CD4-positive, CD25-positive, alpha-beta regulatory T cell (primary cell): ENCODE data around the gene CTBP2. TPM values are rescaled to one million over a fixed set of nuclear protein-coding genes. Genes with fewer than 3 reads are reported as not detected.
"Not testable (repeated sequence)": the region's sequence is repeated elsewhere in the genome, so short reads cannot be mapped to it uniquely, and the experiment has no call there.

ENCODE experiments used
- ATAC-seq, 2 donors: fragments of 150-1000 bp; cut with Tn5 transposase; one replicate each; pipeline ENCODE4 v1.10.0; 2021; ENCODE audit warnings: low read depth in 2 of 2, moderate number of reproducible peaks in 2 of 2, moderate library complexity in 1 of 2
- DNase-seq, 3 donors: peaks; one replicate each; pipeline versions ENCODE4 v3.0.0 to v3.0.0-alpha.2; 2012 to 2022; ENCODE audit warnings: mixed read lengths in 1 of 3
- H3K27ac ChIP-seq: one replicate; pipeline ENCODE4 v1.7.0; 2013; ENCODE audit warnings: mild to moderate bottlenecking, low read length; ENCODE audit not compliant: insufficient read depth, poor library complexity, severe bottlenecking
- H3K27me3 ChIP-seq: one replicate; pipeline ENCODE4 v1.7.0; 2013; ENCODE audit warnings: low read length; ENCODE audit not compliant: control insufficient read depth, insufficient read depth
- H3K36me3 ChIP-seq: one replicate; pipeline ENCODE4 v1.7.0; 2013; ENCODE audit warnings: mild to moderate bottlenecking, low read length, moderate library complexity; ENCODE audit not compliant: control insufficient read depth, insufficient read depth
- H3K4me1 ChIP-seq: 2 replicates; pipeline ENCODE4 v1.7.0; 2013; ENCODE audit warnings: mild to moderate bottlenecking, low read length; ENCODE audit not compliant: insufficient read depth, control insufficient read depth, poor library complexity, severe bottlenecking
- H3K4me3 ChIP-seq: one replicate; pipeline ENCODE4 v1.7.0; 2013; ENCODE audit warnings: low read depth, mild to moderate bottlenecking, low read length, moderate library complexity
- H3K9me3 ChIP-seq, 2 experiments: 1 replicate in 1 of 2; 2 replicates in 1 of 2; pipeline ENCODE4 v1.7.0; 2013; ENCODE audit warnings: low read length in 2 of 2, mild to moderate bottlenecking in 1 of 2, moderate library complexity in 1 of 2; ENCODE audit not compliant: control insufficient read depth in 2 of 2
- H3K27ac Mint-ChIP-seq, 3 donors: one replicate each; pipeline ENCODE4 v1.8.0; 2020 to 2022; ENCODE audit warnings: mild to moderate bottlenecking in 3 of 3, mixed read lengths in 3 of 3, moderate library complexity in 2 of 3
- H3K27me3 Mint-ChIP-seq: one replicate; pipeline ENCODE4 v1.8.0; 2022; ENCODE audit warnings: mild to moderate bottlenecking, mixed read lengths
- H3K36me3 Mint-ChIP-seq: one replicate; pipeline ENCODE4 v1.8.0; 2020; ENCODE audit warnings: mixed read lengths
- H3K4me1 Mint-ChIP-seq, 4 donors: one replicate each; pipeline ENCODE4 v1.8.0; 2020 to 2022; ENCODE audit warnings: mixed read lengths in 4 of 4, mild to moderate bottlenecking in 1 of 4
- H3K4me3 Mint-ChIP-seq, 4 donors: one replicate each; pipeline ENCODE4 v1.8.0; 2020 to 2022; ENCODE audit warnings: mild to moderate bottlenecking in 4 of 4, mixed read lengths in 4 of 4, moderate library complexity in 3 of 4
- H3K9me3 Mint-ChIP-seq, 7 donors: one replicate each; pipeline ENCODE4 v1.8.0; 2020 to 2022; ENCODE audit warnings: mixed read lengths in 7 of 7, mild to moderate bottlenecking in 3 of 7, moderate library complexity in 2 of 7
- polyA plus RNA-seq, 4 donors: library from polyadenylated mRNA; unstranded; fragments of 300-500 nt; fragmentation: Illumina TruSeq; gene quantifications; one replicate each; pipeline ENCODE4 v1.2.3, GENCODE V29; 2021
- total RNA-seq: library from RNA; stranded (reverse); gene quantifications from one replicate; pipeline ENCODE4 v1.2.3, GENCODE V29; 2022

Gene CTBP2
- total and polyA plus RNA-seq, 5 donors from 2014 or later: 0.10 to 0.49 (median 0.13) TPM; not detected in 2

DNA sequence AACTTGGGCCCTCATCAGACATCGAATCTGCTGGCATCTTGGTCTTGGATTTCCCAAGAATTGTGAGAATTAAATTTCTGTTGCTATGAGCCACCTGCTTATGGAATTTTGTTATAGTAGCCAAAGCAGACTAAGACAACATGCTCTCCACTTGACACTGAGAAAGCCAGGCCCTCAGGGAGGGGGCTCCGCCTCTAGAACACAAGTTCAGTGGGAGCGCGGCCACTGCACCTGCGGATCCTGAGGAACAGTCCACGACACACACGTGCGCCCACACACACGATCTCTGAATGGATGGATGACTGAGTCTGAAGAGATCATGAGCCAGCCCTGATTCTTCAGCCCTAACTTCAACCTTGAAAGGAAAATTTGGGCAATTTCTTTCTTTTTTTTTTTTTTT lies 73.7 kb downstream of the CTBP2 start:
- ATAC-seq (no peak), DNase-seq (no peak)
- no peaks in the 10 kb centered on the region for H3K9me3 ChIP-seq
- Mint-ChIP-seq H3K27me3 (no peaks in the 10 kb centered on the region), H3K9me3 (peaks cover 0 to 1% (median 0%) of the 10 kb centered on the region in 7 donors), H3K36me3 (no peaks in the 10 kb centered on the region), H3K4me1 (no peaks in the 10 kb centered on the region), H3K27ac (no peak overlapping the region), H3K4me3 (no peak overlapping the region)
- H3K27ac ChIP-seq: no peak overlapping the region
- no peaks in the 10 kb centered on the region for H3K36me3 ChIP-seq
- H3K4me1 ChIP-seq: no peaks in the 10 kb centered on the region
- H3K27me3 ChIP-seq: no peaks in the 10 kb centered on the region
- no peak overlapping the region for H3K4me3 ChIP-seq

DNA sequence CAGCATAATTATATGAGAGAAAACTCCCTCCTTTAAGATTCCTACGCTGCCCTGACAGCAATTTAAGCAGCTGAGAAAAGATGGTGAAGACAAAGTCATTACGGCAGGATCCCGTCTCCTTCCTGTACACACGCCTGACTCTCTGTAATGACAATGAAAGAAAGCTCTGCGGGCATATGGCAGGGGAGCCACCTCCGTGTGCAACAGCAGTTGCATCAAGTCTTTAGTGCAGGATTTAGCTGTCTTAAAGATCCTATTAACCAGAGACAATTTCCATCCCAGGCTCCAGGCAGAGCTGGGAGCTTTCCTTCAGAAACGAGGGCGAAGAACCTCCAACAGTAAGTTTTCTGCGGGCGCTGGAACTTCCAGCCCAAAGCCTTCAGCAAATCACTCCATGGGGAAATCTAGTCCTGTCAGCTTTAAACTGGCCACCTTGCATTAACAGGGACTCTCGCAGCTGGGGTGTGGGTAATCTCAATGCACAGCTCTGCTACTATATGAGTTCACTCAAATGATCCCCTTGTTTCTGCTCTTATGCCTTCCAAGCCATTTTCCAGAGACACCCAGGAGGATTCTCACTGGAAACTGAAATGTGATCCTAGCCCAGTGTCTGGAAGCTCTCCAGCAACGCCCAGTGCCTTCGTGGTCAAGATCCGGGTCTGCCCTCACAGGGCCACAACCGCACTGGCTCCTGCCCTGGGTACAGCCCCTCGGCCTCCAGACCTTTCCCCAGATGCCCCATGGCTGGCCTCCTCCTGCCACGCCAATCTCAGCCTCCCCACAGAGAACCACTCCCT lies 74.9 kb downstream of the CTBP2 start:
- no peak overlapping the region for H3K4me3 ChIP-seq
- H3K4me3 Mint-ChIP-seq: no peak overlapping the region
- ATAC-seq: no peak
- no peaks in the 10 kb centered on the region for H3K4me1 ChIP-seq
- H3K36me3 ChIP-seq: no peaks in the 10 kb centered on the region
- H3K27ac Mint-ChIP-seq: no peak overlapping the region
- H3K9me3 Mint-ChIP-seq: peaks cover 0 to 1% (median 0%) of the 10 kb centered on the region in 7 donors
- H3K9me3 ChIP-seq: no peaks in the 10 kb centered on the region
- no peaks in the 10 kb centered on the region for H3K4me1 Mint-ChIP-seq
- H3K27me3 ChIP-seq: no peaks in the 10 kb centered on the region
- H3K27me3 Mint-ChIP-seq: no peaks in the 10 kb centered on the region
- no peaks in the 10 kb centered on the region for H3K36me3 Mint-ChIP-seq
- no peak overlapping the region for H3K27ac ChIP-seq
- DNase-seq: no peak

DNA sequence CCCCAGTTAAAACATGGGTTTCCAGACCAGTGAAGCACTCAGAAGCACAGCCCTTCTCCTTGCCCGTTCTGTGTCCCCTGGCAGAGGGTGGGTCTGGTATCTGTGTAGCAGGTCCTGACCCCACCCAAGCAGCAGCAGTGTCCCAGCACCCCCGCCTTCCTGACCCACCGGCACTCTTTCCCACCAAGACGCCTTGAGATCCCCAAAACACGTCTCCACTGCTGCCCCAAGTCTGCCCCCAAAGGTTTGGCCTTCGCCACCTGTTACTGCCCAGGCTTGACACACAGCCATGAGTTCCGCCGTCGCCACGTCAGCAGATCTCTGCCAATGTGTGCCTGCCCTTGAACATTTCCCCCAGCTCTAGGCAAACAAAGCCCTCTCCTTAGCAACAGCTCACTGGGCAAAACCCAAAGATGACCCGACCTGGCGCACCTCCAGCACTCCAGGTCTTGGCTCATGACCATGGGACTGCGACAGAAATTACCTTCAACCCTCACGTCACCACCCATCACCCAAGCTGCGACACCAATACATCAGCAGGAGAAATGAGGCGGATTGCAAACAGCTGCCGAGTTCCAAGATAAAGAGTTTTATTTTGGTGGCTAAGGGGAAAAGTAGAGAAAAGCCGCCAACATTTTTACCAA lies 75.6 kb downstream of the CTBP2 start:
- H3K9me3 Mint-ChIP-seq: peaks cover 0 to 1% (median 0%) of the 10 kb centered on the region in 7 donors

DNA sequence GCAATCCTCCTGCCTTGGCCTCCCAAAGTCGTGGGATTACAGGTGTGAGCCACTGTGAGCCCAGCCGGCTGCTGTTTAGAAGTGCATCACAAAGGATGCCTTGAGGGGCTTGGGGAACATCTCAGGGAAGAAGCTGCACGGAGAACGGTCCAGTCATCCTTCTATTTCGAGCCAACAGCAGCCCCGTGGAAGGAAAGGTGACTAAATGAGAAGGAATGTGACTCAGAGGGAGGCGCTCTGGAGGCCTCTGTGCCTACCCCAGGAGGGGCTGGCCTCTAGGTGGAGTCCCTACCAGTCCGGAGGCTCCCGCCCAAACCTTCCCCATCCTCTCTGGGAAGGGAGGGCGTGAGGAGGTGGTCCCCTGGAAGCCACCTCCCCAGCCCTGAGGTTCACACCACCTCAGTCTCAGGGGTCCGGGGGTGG lies 76.2 kb downstream of the CTBP2 start:
- no peak overlapping the region for H3K4me3 ChIP-seq
- no peaks in the 10 kb centered on the region for H3K4me1 ChIP-seq
- Mint-ChIP-seq H3K4me1 (no peaks in the 10 kb centered on the region), H3K27me3 (no peaks in the 10 kb centered on the region), H3K27ac (no peak overlapping the region), H3K36me3 (no peaks in the 10 kb centered on the region), H3K9me3 (peaks cover 0 to 1% (median 0%) of the 10 kb centered on the region in 7 donors), H3K4me3 (no peak overlapping the region)
- no peak overlapping the region for H3K27ac ChIP-seq
- no peak for DNase-seq
- H3K9me3 ChIP-seq: no peaks in the 10 kb centered on the region
- no peak for ATAC-seq
- no peaks in the 10 kb centered on the region for H3K27me3 ChIP-seq
- no peaks in the 10 kb centered on the region for H3K36me3 ChIP-seq

More for the DNA sequence above, 75.6 kb downstream of the CTBP2 start:
- Histone ChIP-seq H3K27me3 (no peaks in the 10 kb centered on the region), H3K9me3 (no peaks in the 10 kb centered on the region), H3K27ac (no peak overlapping the region), H3K4me3 (no peak overlapping the region), H3K36me3 (no peaks in the 10 kb centered on the region), H3K4me1 (no peaks in the 10 kb centered on the region)
- Mint-ChIP-seq H3K27me3 (no peaks in the 10 kb centered on the region), H3K4me3 (no peak overlapping the region), H3K4me1 (no peaks in the 10 kb centered on the region), H3K36me3 (no peaks in the 10 kb centered on the region), H3K27ac (no peak overlapping the region)
- ATAC-seq (no peak), DNase-seq (no peak)

DNA sequence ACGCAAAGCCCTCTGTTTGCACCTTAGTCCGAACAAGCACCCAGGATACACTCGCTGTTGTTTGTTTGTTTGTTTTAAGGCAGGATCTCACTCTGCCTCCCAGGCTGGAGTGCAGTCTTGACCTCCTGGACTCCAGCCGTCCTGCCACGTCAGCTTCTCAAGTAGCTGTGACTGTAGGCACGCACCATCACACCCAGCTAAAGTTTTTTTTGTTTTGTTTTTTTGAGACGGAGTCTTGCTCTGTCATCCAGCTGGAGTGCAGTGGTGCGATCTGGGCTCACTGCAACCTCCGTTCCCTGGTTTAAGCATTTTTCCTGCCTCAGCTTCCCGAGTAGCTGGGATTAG lies 76.8 kb downstream of the CTBP2 start:
- no peak overlapping the region for H3K4me3 ChIP-seq
- no peaks in the 10 kb centered on the region for H3K27me3 Mint-ChIP-seq
- H3K27ac ChIP-seq: no peak overlapping the region
- H3K9me3 Mint-ChIP-seq: peaks cover 0 to 1% (median 0%) of the 10 kb centered on the region in 7 donors
- no peak overlapping the region for H3K4me3 Mint-ChIP-seq
- DNase-seq: no peak
- no peaks in the 10 kb centered on the region for H3K27me3 ChIP-seq
- no peaks in the 10 kb centered on the region for H3K36me3 Mint-ChIP-seq
- no peaks in the 10 kb centered on the region for H3K4me1 Mint-ChIP-seq
- no peaks in the 10 kb centered on the region for H3K9me3 ChIP-seq
- ATAC-seq: no peak
- no peaks in the 10 kb centered on the region for H3K36me3 ChIP-seq
- no peak overlapping the region for H3K27ac Mint-ChIP-seq
- no peaks in the 10 kb centered on the region for H3K4me1 ChIP-seq

DNA sequence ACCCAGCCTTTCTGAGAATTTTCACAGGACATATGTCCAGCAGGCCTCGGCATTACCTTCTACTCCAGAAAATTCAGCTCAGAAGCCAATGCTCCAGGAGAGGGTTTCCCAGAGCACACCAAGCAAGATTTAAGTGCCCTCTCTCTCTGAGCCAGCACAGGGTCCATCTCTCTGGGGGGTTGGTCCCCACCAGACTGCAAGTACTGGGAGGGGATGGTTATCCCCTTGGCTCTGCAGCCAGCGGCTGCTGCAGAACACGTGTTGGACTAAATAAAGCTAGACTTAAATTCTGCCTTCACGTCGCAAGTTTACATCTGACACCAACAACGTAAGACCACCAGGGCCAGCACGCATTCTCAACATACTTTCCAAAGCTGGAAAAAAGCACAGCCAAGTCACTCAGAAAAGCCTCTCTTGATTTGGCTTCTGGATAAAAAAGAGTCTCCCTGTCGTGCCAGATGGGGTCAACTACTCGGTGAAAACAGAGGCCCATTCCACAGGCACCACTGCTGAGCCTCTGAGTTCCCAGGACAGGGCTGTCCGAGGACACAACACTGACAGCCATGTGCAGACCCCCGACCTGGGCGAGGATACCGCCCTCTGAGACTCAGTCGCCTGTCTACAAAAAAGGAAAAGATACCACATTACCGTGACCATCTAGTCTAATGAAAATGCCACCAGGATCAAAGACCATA lies 77.3 kb downstream of the CTBP2 start:
- Mint-ChIP-seq H3K27me3 (no peaks in the 10 kb centered on the region), H3K36me3 (no peaks in the 10 kb centered on the region), H3K27ac (no peak overlapping the region), H3K4me3 (no peak overlapping the region), H3K4me1 (no peaks in the 10 kb centered on the region), H3K9me3 (peaks cover 0 to 1% (median 0%) of the 10 kb centered on the region in 7 donors)
- no peak for ATAC-seq
- Histone ChIP-seq H3K4me1 (no peaks in the 10 kb centered on the region), H3K27ac (no peak overlapping the region), H3K27me3 (no peaks in the 10 kb centered on the region), H3K9me3 (no peaks in the 10 kb centered on the region), H3K36me3 (no peaks in the 10 kb centered on the region), H3K4me3 (no peak overlapping the region)
- no peak for DNase-seq

DNA sequence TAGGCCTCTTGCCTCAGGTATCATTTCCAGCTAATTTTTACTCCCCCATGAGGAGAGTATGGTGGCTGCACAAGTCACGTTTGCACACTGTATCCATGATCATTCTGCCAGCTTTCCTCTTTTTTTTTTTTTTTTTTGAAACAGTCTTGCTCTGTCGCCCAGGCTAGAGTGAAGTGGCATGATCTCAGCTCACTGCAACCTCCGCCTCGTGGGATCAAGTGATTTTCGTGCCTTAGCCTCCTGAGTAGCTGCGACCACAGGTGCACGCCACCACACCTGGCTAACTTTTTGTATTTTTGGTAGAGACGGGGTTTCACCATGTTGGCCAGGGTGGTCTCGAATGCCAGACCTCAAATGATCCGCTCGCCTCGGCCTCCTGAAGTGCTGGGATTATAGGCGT lies 77.9 kb downstream of the CTBP2 start:
- not testable (repeated sequence) for DNase-seq, H3K4me3 Mint-ChIP-seq, H3K27me3 ChIP-seq, H3K27ac Mint-ChIP-seq, H3K9me3 ChIP-seq, H3K4me1 ChIP-seq, H3K27ac ChIP-seq, H3K36me3 ChIP-seq, H3K36me3 Mint-ChIP-seq, ATAC-seq, H3K27me3 Mint-ChIP-seq, H3K4me1 Mint-ChIP-seq, H3K4me3 ChIP-seq, H3K9me3 Mint-ChIP-seq
